Endothelial cell of umbilical vein (primary cell): Measurements from ENCODE around the gene SMS. TPM values are rescaled to one million over a fixed set of nuclear protein-coding genes. Genes with fewer than 3 reads are reported as not detected.
"Not testable (repeated sequence)": the region's sequence is repeated elsewhere in the genome, so short reads cannot be mapped to it uniquely, and the experiment has no call there.

ENCODE experiments used
- BruUV-seq: library from RNA; stranded (reverse); fragments of 400-500 nt; replicated peaks from 2 replicates; lab custom pipeline; 2021; lab: Mats Ljungman, UMichigan
- CTCF ChIA-PET: fragments of 300-600, 350-600 bp; sonication (Branson Sonifier 250); formaldehyde crosslinking; loops from one replicate; lab custom pipeline; 2021; ENCODE audit warnings: antibody characterized with exemption, inconsistent platforms; lab: Charles Lee
- POLR2A ChIA-PET: fragments of 300-600, 350-600 bp; sonication (Branson Sonifier 250); formaldehyde crosslinking; loops from one replicate; lab custom pipeline; 2021; ENCODE audit warnings: antibody characterized with exemption, inconsistent platforms; lab: Charles Lee
- DNase-seq: peaks from one replicate; pipeline ENCODE4 v3.0.0-alpha.2; 2011; ENCODE audit warnings: low read depth, low spot score
- FAIRE-seq: peaks from 2 replicates; lab custom pipeline; 2011; peaks lifted over from hg19 to GRCh38; lab: Jason Lieb, UNC
- H2AFZ ChIP-seq: 2 replicates; pipeline ENCODE4 v1.6.0; 2012; ENCODE audit warnings: low read depth, low read length, control low read depth, inconsistent platforms
- H3K27ac ChIP-seq: 2 replicates; pipeline ENCODE4 v1.5.1; 2011; ENCODE audit warnings: low read depth, mild to moderate bottlenecking, control low read depth, low read length, moderate library complexity; ENCODE audit not compliant: insufficient read depth
- H3K27me3 ChIP-seq, 2 experiments: 2 replicates each; pipeline versions ENCODE4 v1.6.0 to v1.6.1; 2011; ENCODE audit warnings: low read length in 2 of 2, mixed read lengths in 1 of 2; ENCODE audit not compliant: control insufficient read depth in 2 of 2, insufficient read depth in 2 of 2
- H3K36me3 ChIP-seq, 2 experiments: 2 replicates in 1 of 2; 3 replicates in 1 of 2; pipeline ENCODE4 v1.5.1; 2011; ENCODE audit warnings: low read length in 2 of 2, mild to moderate bottlenecking in 1 of 2, moderate library complexity in 1 of 2; ENCODE audit not compliant: control insufficient read depth in 2 of 2, insufficient read depth in 2 of 2; ENCODE audit errors: extremely low read depth in 1 of 2
- H3K4me1 ChIP-seq: 3 replicates; pipeline ENCODE4 v1.5.1; 2011; ENCODE audit warnings: mild to moderate bottlenecking, low read length; ENCODE audit not compliant: control insufficient read depth, insufficient read depth; ENCODE audit errors: extremely low read depth
- H3K4me2 ChIP-seq: 2 replicates; pipeline ENCODE4 v1.6.1; 2011; ENCODE audit warnings: low read length, control low read depth, mixed read lengths; ENCODE audit not compliant: insufficient read depth
- H3K4me3 ChIP-seq, 3 experiments: fragments of 200-600 bp in 1 of 3; sonication (generic), shearing (Covaris generic) in 1 of 3; replicated peaks in 1 of 3; 2 replicates each; pipeline ENCODE4 v1.5.1; 2011 to 2016; ENCODE audit warnings: control low read depth in 3 of 3, low read length in 3 of 3, mild to moderate bottlenecking in 2 of 3, inconsistent platforms in 1 of 3, low read depth in 1 of 3, moderate library complexity in 1 of 3; ENCODE audit not compliant: insufficient read depth in 1 of 3
- H3K79me2 ChIP-seq: 2 replicates; pipeline ENCODE4 v1.6.0; 2012; ENCODE audit warnings: low read length, inconsistent platforms; ENCODE audit not compliant: control insufficient read depth, insufficient read depth
- H3K9ac ChIP-seq: replicated peaks from 2 replicates; pipeline ENCODE3; 2011; ENCODE audit warnings: low read length, control low read depth; ENCODE audit not compliant: insufficient read depth; ENCODE audit errors: extremely low read depth
- H3K9me1 ChIP-seq: replicated peaks from 3 replicates; pipeline ENCODE4 v1.6.0; 2011; ENCODE audit warnings: mild to moderate bottlenecking, low read length; ENCODE audit not compliant: control insufficient read depth, insufficient read depth; ENCODE audit errors: extremely low read depth
- H3K9me3 ChIP-seq: replicated peaks from 2 replicates; pipeline ENCODE4 v1.5.1; 2012; ENCODE audit warnings: low read length, inconsistent platforms; ENCODE audit not compliant: control insufficient read depth, insufficient read depth
- H4K20me1 ChIP-seq: replicated peaks from 2 replicates; pipeline ENCODE3; 2011; ENCODE audit warnings: mild to moderate bottlenecking, low read length; ENCODE audit not compliant: control insufficient read depth, insufficient read depth; ENCODE audit errors: extremely low read depth
- EZH2 ChIP-seq: IDR thresholded peaks from 2 replicates; pipeline ENCODE4 v1.6.1; 2012; ENCODE audit warnings: borderline replicate concordance, low read depth, mild to moderate bottlenecking, moderate library complexity, low read length, inconsistent platforms; ENCODE audit not compliant: severe bottlenecking
- FOS ChIP-seq: IDR thresholded peaks from 2 replicates; pipeline ENCODE4 v1.6.1; 2011; ENCODE audit warnings: mild to moderate bottlenecking, low read length, moderate library complexity, borderline replicate concordance; ENCODE audit not compliant: insufficient read depth
- GATA2 ChIP-seq: IDR thresholded peaks from 2 replicates; pipeline ENCODE4 v1.7.0; 2011; ENCODE audit warnings: low read depth, mild to moderate bottlenecking, moderate library complexity, mixed read lengths, low read length; ENCODE audit not compliant: insufficient read length, insufficient read depth
- JUN ChIP-seq: IDR thresholded peaks from 2 replicates; pipeline ENCODE4 v1.6.1; 2011; ENCODE audit warnings: borderline replicate concordance, low read depth; ENCODE audit not compliant: insufficient read length, insufficient read depth
- MYC ChIP-seq: IDR thresholded peaks from one replicate; pipeline ENCODE4 v1.6.1; 2011; ENCODE audit warnings: mild to moderate bottlenecking, low read depth, low read length
- POLR2A ChIP-seq: IDR thresholded peaks from 2 replicates; pipeline ENCODE4 v1.6.1; 2012; ENCODE audit warnings: low read depth, mild to moderate bottlenecking, control low read depth, low read length
- POLR2AphosphoS5 ChIP-seq: IDR thresholded peaks from 2 replicates; pipeline ENCODE4 v1.6.1; 2012; ENCODE audit warnings: low read depth, mild to moderate bottlenecking, control low read depth, low read length, moderate library complexity; ENCODE audit not compliant: insufficient read depth
- dilution Hi-C: fragments of 300-500 bp; cut with MboI; formaldehyde crosslinking; loops from one replicate; pipeline ENCODE4 v1.15.0; 2019; ENCODE audit warnings: low sequenced_read_pairs; ENCODE audit not compliant: extremely low pct_ligation_motif_present
- intact Hi-C: fragments of 100-400 bp; cut with micrococcal nuclease; formaldehyde crosslinking; loops from one replicate; pipeline ENCODE4 v1.10.0; 2022
- polyA plus RNA-seq, 4 experiments: library from polyadenylated mRNA; depleted of rRNA in 3 of 4; stranded (reverse) in 3 of 4; unstranded in 1 of 4; fragments of >200 nt; gene quantifications; 2 replicates each; pipeline versions ENCODE4 v1.2.1 to v1.2.3, GENCODE V29; 2011 to 2012; ENCODE audit warnings: missing spikeins in 1 of 4
- total RNA-seq: library from RNA; stranded (reverse); gene quantifications from 2 replicates; pipeline ENCODE4 v1.2.3, GENCODE V29; 2021
- TF ChIP-seq, protein P1 (sequence below): IDR thresholded peaks from 2 replicates; pipeline ENCODE4 v1.6.1; 2011; ENCODE audit not compliant: insufficient read depth, insufficient read length
- TF ChIP-seq, protein P2 (sequence below), 2 donors: IDR thresholded peaks; 1 replicate in 1 of 2; 2 replicates in 1 of 2; pipeline ENCODE4 v1.5.1; 2011; ENCODE audit warnings: low read length in 2 of 2, mild to moderate bottlenecking in 2 of 2, moderate library complexity in 2 of 2, control low read depth in 1 of 2, inconsistent platforms in 1 of 2, low read depth in 1 of 2; ENCODE audit not compliant: insufficient read depth in 1 of 2; ENCODE audit errors: extremely low read depth in 1 of 2

SMS gene
- total and polyA plus RNA-seq, 2 donors (not counting 3 experiments of a cell fraction or from before 2014, with no cell fraction given), result 57.1 to 173 TPM

DNA sequence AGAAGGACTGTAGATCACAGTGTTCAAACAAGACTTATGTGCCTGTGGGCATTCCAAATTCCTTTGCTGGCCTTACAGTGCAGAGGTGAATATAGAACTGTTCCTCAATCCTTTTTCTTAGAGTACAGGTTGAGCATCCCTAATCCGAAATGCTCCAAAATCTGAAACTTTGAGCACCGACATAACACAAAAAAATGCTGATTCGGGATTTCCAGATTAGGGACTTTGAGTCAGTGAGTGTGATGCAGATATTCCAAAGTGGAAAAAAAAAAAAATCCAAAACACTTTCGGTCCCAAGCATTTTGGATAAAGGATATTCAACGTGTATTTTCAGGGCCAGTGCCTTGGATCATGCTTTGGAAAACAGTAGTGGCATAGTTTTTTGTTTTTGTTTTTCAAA, 9.2 kb downstream of the SMS start:
- CTCF ChIA-PET, result no interaction called here
- BruUV-seq, result no TSS peak
- peaks cover 100% of the 10 kb centered on the region for H3K79me2 ChIP-seq

DNA sequence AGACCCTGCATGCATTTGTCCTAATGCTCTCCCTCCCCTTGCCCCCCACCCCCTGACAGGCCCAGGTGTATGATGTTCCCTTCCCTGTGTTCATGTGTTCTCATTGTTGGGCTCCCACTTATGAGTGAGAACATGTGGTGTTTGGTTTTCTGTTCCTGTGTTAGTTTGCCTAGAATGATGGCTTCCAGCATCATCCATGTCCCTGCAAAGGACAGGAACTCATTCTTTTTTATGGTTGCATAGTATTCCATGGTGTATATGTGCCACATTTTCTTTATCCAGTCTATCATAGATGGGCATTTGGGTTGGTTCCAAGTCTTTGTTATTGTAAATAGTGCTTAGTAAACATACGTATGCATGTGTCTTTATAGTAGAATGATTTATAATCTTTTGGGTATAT, 10.0 kb downstream of the SMS start:
- DNase-seq, H3K9me1 ChIP-seq, H3K27me3 ChIP-seq, POLR2A ChIA-PET, H2AFZ ChIP-seq, H4K20me1 ChIP-seq, H3K27ac ChIP-seq, H3K4me2 ChIP-seq, dilution Hi-C loops, H3K9me3 ChIP-seq, CTCF ChIA-PET, intact Hi-C loops, FAIRE-seq, H3K4me3 ChIP-seq, H3K9ac ChIP-seq, BruUV-seq, H3K36me3 ChIP-seq: not testable (repeated sequence)
- H3K79me2 ChIP-seq, result peaks cover 100% of the 10 kb centered on the region
- H3K4me1 ChIP-seq, result peaks cover 29% of the 10 kb centered on the region

More for the DNA sequence above, 9.2 kb downstream of the SMS start:
- Histone ChIP-seq H3K27me3 (no peaks in the 10 kb centered on the region), H3K4me1 (peaks cover 36% of the 10 kb centered on the region), H3K4me3 (no peak overlapping the region), H3K9me3 (no peaks in the 10 kb centered on the region), H4K20me1 (no peaks in the 10 kb centered on the region), H3K27ac (no peak overlapping the region), H3K9ac (no peak overlapping the region), H3K4me2 (no peak overlapping the region), H3K9me1 (no peaks in the 10 kb centered on the region), H3K36me3 (peaks cover 0 to 3% of the 10 kb centered on the region in 2 experiments), H2AFZ (no peak overlapping the region)
- FAIRE-seq (no peak), DNase-seq (no peak)
- TF ChIP-seq JUN (no peak), POLR2A (no peak), MYC (no peak), GATA2 (no peak), FOS (no peak), POLR2AphosphoS5 (no peak), EZH2 (no peak)
- TF ChIP-seq, protein P1, sequence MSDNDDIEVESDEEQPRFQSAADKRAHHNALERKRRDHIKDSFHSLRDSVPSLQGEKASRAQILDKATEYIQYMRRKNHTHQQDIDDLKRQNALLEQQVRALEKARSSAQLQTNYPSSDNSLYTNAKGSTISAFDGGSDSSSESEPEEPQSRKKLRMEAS, result no peak
- TF ChIP-seq, protein P2, sequence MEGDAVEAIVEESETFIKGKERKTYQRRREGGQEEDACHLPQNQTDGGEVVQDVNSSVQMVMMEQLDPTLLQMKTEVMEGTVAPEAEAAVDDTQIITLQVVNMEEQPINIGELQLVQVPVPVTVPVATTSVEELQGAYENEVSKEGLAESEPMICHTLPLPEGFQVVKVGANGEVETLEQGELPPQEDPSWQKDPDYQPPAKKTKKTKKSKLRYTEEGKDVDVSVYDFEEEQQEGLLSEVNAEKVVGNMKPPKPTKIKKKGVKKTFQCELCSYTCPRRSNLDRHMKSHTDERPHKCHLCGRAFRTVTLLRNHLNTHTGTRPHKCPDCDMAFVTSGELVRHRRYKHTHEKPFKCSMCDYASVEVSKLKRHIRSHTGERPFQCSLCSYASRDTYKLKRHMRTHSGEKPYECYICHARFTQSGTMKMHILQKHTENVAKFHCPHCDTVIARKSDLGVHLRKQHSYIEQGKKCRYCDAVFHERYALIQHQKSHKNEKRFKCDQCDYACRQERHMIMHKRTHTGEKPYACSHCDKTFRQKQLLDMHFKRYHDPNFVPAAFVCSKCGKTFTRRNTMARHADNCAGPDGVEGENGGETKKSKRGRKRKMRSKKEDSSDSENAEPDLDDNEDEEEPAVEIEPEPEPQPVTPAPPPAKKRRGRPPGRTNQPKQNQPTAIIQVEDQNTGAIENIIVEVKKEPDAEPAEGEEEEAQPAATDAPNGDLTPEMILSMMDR (IDR thresholded peaks at IDR 0.05; ENCODE audit: extremely low read depth in 1 of 2, insufficient read depth in 1 of 2, low read depth in 1 of 2, low read length in 2 of 2), result no peak
- POLR2A ChIA-PET, result no interaction called here
- dilution Hi-C loops (no loop called here), intact Hi-C loops (no loop called here)
